ENCODE measurements around the gene KDM4B.
A peak's percentile ranks its signal among the peaks of the same experiment; 100 is the strongest.

KDM4B gene

GRCh38 chr19:5137571-5138124 is 168.7 kb downstream of the KDM4B start:
- peak; percentile 3 for TF ChIP-seq CTCF (IDR thresholded peaks at IDR 0.05; ENCODE audit: low read depth, low read length)
- no peak for DNase-seq (ENCODE audit: extremely low read depth, low read depth)

DNA sequence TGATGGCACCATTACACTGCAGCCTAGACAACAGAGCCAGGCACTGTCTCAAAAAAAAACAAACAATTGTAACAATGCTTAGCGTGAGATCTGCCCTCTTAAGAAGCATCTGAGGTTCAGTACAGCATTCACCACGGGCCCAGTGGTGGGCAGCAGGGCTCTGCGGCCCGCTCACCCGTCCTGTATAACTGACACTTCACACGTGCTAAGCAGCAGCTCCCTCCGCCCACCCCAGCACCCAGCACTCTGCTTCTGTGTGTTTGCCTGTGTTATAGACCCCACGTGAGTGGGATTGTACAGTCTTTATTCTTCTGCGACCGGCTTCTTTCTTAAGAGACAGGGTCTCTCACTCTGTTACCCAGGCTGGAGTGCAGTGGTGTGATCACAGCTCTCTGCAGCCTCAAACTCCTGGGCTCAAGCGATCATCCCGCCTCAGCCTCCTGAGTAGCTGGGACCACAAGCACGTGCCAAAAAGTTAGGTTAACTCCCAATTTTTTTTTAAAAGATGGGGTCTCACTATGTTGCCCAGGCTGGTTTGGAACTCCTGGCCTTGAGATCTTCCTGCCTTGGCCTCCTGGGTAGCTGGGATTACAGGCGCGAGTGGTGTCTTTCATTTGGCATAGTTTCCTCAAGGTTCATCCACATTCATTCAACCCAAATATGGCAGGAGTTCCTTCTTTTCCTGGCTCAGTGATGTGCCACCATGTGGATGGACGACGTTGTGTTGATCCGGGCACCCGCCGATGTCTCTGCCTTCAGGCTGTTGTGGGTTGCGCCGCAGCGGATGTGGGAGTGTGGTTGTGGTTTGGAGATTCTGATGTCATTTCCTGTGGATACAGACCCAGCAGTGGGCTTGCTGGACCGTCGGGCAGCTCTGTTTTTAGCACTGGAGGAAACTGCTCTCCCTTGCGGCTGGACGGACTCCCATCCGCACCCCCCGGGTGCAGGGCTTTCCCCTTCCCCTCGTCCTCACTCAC is 170.0 kb downstream of the KDM4B start:
- no peak for DNase-seq (ENCODE audit: extremely low read depth, low read depth)
- no peak for TF ChIP-seq CTCF (IDR thresholded peaks at IDR 0.05; ENCODE audit: low read depth, low read length)

DNA sequence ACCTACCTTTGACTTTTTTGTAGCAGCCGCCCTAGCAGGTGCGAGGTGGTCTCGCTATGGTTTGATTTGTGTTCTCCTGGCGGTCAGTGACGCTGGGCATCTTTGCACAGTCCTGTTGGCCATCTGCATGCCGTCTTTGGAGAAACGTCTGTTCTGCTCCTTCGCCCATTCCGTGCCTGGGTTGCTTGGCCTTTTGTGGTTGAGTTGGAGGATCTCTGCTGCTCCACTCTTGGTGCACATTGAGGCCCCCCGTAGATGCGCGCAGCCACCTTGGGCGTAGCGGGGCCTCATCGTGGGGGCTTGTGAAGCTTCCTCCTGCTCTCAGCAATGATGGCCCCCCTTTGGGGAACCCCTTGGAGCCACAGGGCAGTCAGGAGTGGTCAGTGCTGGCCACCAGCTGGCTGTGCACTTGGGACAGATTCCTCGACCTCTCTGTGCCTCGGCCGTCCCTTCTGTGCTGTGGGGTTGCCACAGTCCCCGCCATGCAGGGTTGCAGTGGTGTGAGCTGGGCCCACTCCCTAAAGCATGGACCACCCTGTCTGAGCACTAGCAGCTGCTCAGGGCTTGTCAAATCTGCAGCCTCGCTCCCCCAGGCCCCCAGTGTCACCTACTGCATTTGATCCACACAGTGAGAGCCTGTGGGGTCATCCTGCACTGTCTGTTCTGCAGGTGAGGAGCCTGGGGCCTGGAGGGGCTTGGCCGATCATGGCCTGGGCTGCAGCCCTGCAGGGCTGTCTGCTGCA is 170.8 kb downstream of the KDM4B start:
- no peak for TF ChIP-seq CTCF (IDR thresholded peaks at IDR 0.05; ENCODE audit: low read depth, low read length)
- no peak for DNase-seq (ENCODE audit: extremely low read depth, low read depth)

GRCh38 chr19:5141129-5141849 is 172.4 kb downstream of the KDM4B start:
- DNase-seq (ENCODE audit: extremely low read depth, low read depth): no peak
- TF ChIP-seq CTCF (IDR thresholded peaks at IDR 0.05; ENCODE audit: low read depth, low read length): no peak

DNA sequence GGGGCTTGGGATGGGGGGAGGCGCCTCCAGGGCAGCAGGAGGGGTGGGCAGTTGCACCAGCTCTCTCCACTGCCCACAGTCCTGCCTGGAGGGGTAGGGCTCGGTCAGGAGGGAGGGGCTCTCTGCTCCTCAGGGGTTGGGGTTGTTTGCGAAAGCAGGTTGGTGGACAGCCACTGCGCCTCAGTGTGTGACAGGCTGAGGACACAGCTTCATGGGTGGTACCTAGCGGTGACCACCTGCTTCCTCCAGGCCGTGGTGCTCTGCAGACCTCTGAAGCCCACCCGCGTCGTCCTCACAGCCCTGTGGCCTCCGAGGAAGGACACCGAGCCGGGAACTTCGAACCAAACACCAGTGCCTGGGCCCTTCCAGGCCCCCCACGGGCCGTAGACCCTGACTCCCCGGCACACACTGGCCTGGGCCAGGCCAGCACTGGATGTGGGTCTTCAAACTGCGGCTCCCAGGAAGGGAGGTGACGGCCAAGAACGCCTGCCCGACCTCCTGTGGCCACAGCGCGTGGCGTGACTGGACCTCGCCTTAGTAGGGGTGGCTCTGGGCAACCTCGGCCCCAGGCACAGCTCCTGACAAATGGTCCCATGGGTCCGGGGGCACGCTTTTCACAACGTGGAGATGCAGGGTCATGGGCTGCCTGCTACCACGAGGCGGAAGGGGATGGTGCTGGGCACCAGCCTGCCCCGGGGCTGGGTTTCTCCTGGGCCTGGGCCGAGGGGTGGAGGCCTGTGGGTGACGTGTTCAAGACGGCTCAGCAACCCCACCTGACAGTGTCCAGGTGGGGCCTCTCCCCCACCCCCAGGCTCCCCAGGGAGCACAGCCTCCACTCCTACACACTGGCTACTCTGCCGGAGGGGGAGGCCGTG is 173.2 kb downstream of the KDM4B start:
- DNase-seq (ENCODE audit: extremely low read depth, low read depth): no peak
- no peak for TF ChIP-seq CTCF (IDR thresholded peaks at IDR 0.05; ENCODE audit: low read depth, low read length)

- no peak for TF ChIP-seq CTCF (IDR thresholded peaks at IDR 0.05; ENCODE audit: low read depth, low read length)
- no peak for DNase-seq (ENCODE audit: extremely low read depth, low read depth)
Measured at GRCh38 chr19:5142725-5143097, 173.8 kb downstream of the KDM4B start.

Data from AG09319 (cell line).